A673 (cell line): ENCODE data around the gene KIRREL3. TPM values are rescaled to one million over a fixed set of nuclear protein-coding genes. Genes with fewer than 3 reads are reported as not detected.
"Not testable (repeated sequence)": the region's sequence is repeated elsewhere in the genome, so short reads cannot be mapped to it uniquely, and the experiment has no call there.

Experiments used
- BruUV-seq: library from RNA; stranded (reverse); fragments of 400-500 nt; replicated peaks from 2 replicates; lab custom pipeline; 2021; lab: Mats Ljungman, UMichigan
- CTCF ChIA-PET: fragments of 300-600 bp; sonication (Branson Sonifier 250); formaldehyde crosslinking; loops from one replicate; lab custom pipeline; 2022; ENCODE audit warnings: antibody characterized with exemption; lab: Charles Lee
- POLR2A ChIA-PET: fragments of 300-600 bp; sonication (Branson Sonifier 250); formaldehyde crosslinking; loops from one replicate; lab custom pipeline; 2022; ENCODE audit warnings: antibody characterized with exemption; ENCODE audit not compliant: low non-redundant PET; lab: Charles Lee
- DNase-seq: peaks from one replicate; pipeline ENCODE4 v3.0.0-alpha.2; 2015; ENCODE audit warnings: low spot score
- H3K27ac ChIP-seq: fragments of 200-600 bp; sonication (generic); 2 replicates; pipeline ENCODE4 v1.5.1; 2016; ENCODE audit warnings: mixed run types, low read depth, mild to moderate bottlenecking, mixed read lengths, antibody characterized with exemption, low read length; ENCODE audit not compliant: poor library complexity, severe bottlenecking
- H3K27me3 ChIP-seq: fragments of 200-600 bp; sonication (generic); replicated peaks from 2 replicates; pipeline ENCODE4 v1.6.1; 2017; ENCODE audit warnings: mixed run types, low read depth, mild to moderate bottlenecking, mixed read lengths, antibody characterized with exemption, low read length; ENCODE audit not compliant: insufficient read depth, poor library complexity
- H3K36me3 ChIP-seq: fragments of 200-600 bp; sonication (generic); 2 replicates; pipeline ENCODE4 v1.6.1; 2016; ENCODE audit warnings: mixed run types, mild to moderate bottlenecking, mixed read lengths, antibody characterized with exemption, low read length; ENCODE audit not compliant: insufficient read depth, poor library complexity, severe bottlenecking
- H3K4me1 ChIP-seq: fragments of 200-600 bp; sonication (generic); 2 replicates; pipeline ENCODE4 v1.6.1; 2017; ENCODE audit warnings: mixed run types, mild to moderate bottlenecking, mixed read lengths, antibody characterized with exemption, low read length; ENCODE audit not compliant: insufficient read depth, poor library complexity, severe bottlenecking
- H3K4me3 ChIP-seq: fragments of 200-600 bp; sonication (generic); 2 replicates; pipeline ENCODE4 v1.5.1; 2016; ENCODE audit warnings: low read depth, mixed run types, mild to moderate bottlenecking, mixed read lengths, low read length; ENCODE audit not compliant: poor library complexity, severe bottlenecking
- H3K9me3 ChIP-seq: fragments of 200-600 bp; sonication (generic); 2 replicates; pipeline ENCODE4 v1.6.1; 2016; ENCODE audit warnings: mixed run types, low read depth, mild to moderate bottlenecking, mixed read lengths, antibody characterized with exemption, low read length; ENCODE audit not compliant: poor library complexity, severe bottlenecking
- EZH2 ChIP-seq: fragments of 200-600 bp; sonication (generic); IDR thresholded peaks from 2 replicates; pipeline ENCODE4 v1.6.1; 2017; ENCODE audit warnings: borderline replicate concordance, low read depth, mild to moderate bottlenecking, mixed read lengths, antibody characterized with exemption, low read length; ENCODE audit not compliant: poor library complexity, severe bottlenecking
- intact Hi-C: fragments of 100-400 bp; cut with micrococcal nuclease; formaldehyde crosslinking; loops from one replicate; pipeline ENCODE4 v1.10.0; 2022; ENCODE audit not compliant: unreplicated experiment
- total RNA-seq: library from RNA; stranded (reverse); gene quantifications from 2 replicates; pipeline ENCODE4 v1.2.3, GENCODE V29; 2021
- TF ChIP-seq, protein P1 (sequence below): fragments of 300-800, 200-600 bp; sonication (generic); conservative IDR thresholded peaks from 2 replicates; pipeline ENCODE4 v1.5.1; 2017; ENCODE audit warnings: low read depth, mild to moderate bottlenecking, antibody characterized with exemption, low read length, moderate library complexity, mixed read lengths

The KIRREL3 gene
- total RNA-seq, 1 experiment from 2014 or later, result not detected

DNA sequence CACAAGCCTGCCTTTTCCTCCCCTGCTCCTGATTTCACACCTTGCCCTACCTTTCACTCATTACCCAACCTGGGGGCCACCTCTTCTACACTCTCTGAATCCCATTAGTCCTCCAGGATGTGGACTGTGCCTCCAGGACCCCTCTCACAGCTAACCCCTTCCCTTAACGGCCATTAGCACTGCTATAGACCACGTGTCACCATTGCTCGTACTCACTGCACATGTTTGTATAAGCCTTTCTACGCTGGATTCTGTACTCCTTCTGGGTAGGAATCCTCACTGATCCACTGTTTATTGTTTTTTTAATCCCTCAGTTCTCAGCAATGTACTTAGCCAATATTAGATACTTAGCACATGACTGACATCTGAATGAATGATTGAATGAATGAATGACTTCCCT lies 40.9 kb downstream of the KIRREL3 start:
- no peak for DNase-seq
- intact Hi-C loops, result no loop called here
- no peaks in the 10 kb centered on the region for H3K4me1 ChIP-seq
- POLR2A ChIA-PET, result no interaction called here
- H3K36me3 ChIP-seq, result no peaks in the 10 kb centered on the region
- TF ChIP-seq, protein P1, sequence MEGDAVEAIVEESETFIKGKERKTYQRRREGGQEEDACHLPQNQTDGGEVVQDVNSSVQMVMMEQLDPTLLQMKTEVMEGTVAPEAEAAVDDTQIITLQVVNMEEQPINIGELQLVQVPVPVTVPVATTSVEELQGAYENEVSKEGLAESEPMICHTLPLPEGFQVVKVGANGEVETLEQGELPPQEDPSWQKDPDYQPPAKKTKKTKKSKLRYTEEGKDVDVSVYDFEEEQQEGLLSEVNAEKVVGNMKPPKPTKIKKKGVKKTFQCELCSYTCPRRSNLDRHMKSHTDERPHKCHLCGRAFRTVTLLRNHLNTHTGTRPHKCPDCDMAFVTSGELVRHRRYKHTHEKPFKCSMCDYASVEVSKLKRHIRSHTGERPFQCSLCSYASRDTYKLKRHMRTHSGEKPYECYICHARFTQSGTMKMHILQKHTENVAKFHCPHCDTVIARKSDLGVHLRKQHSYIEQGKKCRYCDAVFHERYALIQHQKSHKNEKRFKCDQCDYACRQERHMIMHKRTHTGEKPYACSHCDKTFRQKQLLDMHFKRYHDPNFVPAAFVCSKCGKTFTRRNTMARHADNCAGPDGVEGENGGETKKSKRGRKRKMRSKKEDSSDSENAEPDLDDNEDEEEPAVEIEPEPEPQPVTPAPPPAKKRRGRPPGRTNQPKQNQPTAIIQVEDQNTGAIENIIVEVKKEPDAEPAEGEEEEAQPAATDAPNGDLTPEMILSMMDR, result no peak
- TF ChIP-seq EZH2, result no peak
- no peaks in the 10 kb centered on the region for H3K9me3 ChIP-seq
- CTCF ChIA-PET, result no interaction called here
- no peak overlapping the region for H3K27ac ChIP-seq
- no TSS peak for BruUV-seq
- no peak overlapping the region for H3K4me3 ChIP-seq
- peaks cover 12% of the 10 kb centered on the region for H3K27me3 ChIP-seq

DNA sequence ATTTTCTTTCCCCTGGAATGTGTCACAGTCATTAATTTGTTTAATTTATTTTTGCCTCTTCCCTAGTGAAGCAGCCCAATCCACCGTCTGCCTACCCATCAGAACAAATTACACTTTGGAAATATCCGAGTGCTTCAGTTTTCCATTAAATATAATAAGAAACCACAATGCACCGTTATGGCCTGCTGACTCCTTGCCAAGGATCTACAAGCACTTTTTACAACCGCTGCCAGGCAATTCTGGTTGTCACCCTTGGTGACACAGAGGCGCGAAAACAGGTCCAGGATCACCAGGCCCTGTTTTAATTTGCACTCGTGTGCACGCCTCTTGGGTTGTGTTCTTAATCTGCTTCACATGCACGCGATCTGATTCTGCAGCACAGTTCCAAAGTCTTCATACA lies 43.9 kb downstream of the KIRREL3 start:
- TF ChIP-seq, protein P1, result no peak
- TF ChIP-seq EZH2, result no peak
- POLR2A ChIA-PET, result interaction anchor here (0.6 kb wide), 1 partner anchor 44 kb away, joined by 8 read pairs; no protein-coding TSS in a partner anchor
- H3K4me1 ChIP-seq, result no peaks in the 10 kb centered on the region
- H3K9me3 ChIP-seq, result no peaks in the 10 kb centered on the region
- no TSS peak for BruUV-seq
- no peak overlapping the region for H3K4me3 ChIP-seq
- DNase-seq, result no peak
- intact Hi-C loops, result no loop called here
- peaks cover 5% of the 10 kb centered on the region for H3K27me3 ChIP-seq
- H3K27ac ChIP-seq, result no peak overlapping the region
- no peaks in the 10 kb centered on the region for H3K36me3 ChIP-seq
- CTCF ChIA-PET, result no interaction called here

GRCh38 chr11:126952533-126952932 lies 48.0 kb downstream of the KIRREL3 start:
- H3K27ac ChIP-seq, BruUV-seq, H3K27me3 ChIP-seq, H3K4me3 ChIP-seq, POLR2A ChIA-PET, CTCF ChIA-PET, H3K9me3 ChIP-seq, intact Hi-C loops, DNase-seq, H3K36me3 ChIP-seq, H3K4me1 ChIP-seq: not testable (repeated sequence)

DNA sequence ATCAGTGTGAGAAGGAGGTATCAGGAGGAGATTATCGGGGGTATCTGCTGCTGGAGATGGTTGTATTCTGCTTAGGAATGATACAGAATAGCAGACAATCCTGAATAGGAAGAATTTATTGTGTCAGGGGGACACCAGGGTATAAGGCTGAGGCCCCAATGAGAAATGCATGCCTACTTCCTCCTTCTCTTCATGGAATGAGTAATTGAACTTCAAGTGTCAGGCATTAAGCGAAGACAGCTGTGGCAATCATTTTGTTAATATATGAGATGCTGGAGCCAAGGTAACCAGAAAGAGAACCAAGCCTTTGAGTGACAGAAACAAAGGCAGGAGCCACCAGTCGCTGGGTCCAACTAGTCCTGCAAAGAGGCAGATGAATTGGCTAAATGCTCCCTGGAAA lies 49.1 kb downstream of the KIRREL3 start:
- ChIA-PET POLR2A (no interaction called here), CTCF (no interaction called here)
- H3K27me3 ChIP-seq, result peaks cover 5% of the 10 kb centered on the region
- H3K9me3 ChIP-seq, result no peaks in the 10 kb centered on the region
- intact Hi-C loops, result no loop called here
- no peak overlapping the region for H3K27ac ChIP-seq
- BruUV-seq, result no TSS peak
- no peak for DNase-seq
- no peaks in the 10 kb centered on the region for H3K36me3 ChIP-seq
- TF ChIP-seq, protein P1, result no peak
- no peak for TF ChIP-seq EZH2
- H3K4me1 ChIP-seq, result no peaks in the 10 kb centered on the region
- H3K4me3 ChIP-seq, result no peak overlapping the region
